Liver (tissue), 3 donors: ENCODE results near the gene ERC2.

Source experiments
- FOXA1 ChIP-seq: IDR thresholded peaks from 2 replicates; pipeline ENCODE4 v1.6.1; 2016; ENCODE audit warnings: antibody characterized with exemption
- SP1 ChIP-seq: IDR thresholded peaks from 2 replicates; pipeline ENCODE4 v1.6.1; 2018; ENCODE audit warnings: antibody characterized with exemption, mild to moderate bottlenecking
- YY1 ChIP-seq: IDR thresholded peaks from 2 replicates; pipeline ENCODE4 v1.6.1; 2016; ENCODE audit warnings: antibody characterized with exemption, mild to moderate bottlenecking
- TF ChIP-seq, protein P1 (sequence below): fragments of 150-350 bp; IDR thresholded peaks from 2 replicates; pipeline ENCODE4 v1.5.1; 2017; ENCODE audit warnings: improper control_type of control experiment, low read depth, low read length; ENCODE audit not compliant: missing input control
- donor health status: healthy.
- donor health status: healthy.

DNA sequence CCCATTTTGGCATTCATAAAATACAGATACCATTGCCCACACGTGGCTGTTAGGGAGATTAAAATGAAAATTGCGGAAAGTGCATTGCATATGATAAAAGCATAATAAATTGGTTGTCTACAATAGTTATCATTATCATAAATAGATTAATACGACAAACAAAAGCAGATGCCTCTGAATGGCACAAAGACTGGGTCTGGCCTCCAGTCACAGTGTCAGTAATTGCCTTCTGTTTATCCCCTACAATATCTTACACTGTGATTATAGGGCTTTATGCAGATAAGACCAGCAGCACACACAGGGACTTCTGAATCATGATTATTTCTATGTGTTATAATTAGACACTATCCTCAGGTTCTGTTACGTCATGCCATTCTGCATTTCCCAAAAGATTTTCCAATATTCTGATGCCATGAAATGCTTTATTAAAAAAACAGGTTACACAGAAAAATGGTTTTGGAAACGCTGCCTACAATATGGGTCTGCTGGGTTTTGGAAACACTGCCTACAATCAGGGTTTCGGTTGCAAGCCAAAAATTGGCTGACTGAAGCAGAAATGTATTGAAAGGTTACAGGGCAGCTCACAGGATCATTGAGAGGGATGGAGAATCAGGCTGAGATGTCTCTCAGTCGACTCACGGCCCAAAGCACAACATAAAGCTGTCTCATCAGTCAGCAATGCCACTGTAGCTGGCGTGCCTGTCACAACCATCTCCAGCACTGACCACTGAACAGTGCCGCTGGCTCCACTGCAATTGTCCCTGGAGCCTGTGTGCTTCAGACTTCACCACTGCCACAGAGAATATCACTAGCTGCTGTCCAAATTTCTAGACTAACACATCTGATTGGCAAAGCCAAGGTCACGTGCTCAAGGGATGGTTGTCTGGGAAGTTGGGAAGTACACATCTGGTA lies 248.1 kb downstream of the ERC2 start:
- TF ChIP-seq YY1: no peak
- TF ChIP-seq, protein P1, sequence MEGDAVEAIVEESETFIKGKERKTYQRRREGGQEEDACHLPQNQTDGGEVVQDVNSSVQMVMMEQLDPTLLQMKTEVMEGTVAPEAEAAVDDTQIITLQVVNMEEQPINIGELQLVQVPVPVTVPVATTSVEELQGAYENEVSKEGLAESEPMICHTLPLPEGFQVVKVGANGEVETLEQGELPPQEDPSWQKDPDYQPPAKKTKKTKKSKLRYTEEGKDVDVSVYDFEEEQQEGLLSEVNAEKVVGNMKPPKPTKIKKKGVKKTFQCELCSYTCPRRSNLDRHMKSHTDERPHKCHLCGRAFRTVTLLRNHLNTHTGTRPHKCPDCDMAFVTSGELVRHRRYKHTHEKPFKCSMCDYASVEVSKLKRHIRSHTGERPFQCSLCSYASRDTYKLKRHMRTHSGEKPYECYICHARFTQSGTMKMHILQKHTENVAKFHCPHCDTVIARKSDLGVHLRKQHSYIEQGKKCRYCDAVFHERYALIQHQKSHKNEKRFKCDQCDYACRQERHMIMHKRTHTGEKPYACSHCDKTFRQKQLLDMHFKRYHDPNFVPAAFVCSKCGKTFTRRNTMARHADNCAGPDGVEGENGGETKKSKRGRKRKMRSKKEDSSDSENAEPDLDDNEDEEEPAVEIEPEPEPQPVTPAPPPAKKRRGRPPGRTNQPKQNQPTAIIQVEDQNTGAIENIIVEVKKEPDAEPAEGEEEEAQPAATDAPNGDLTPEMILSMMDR: no peak
- TF ChIP-seq FOXA1: no peak
- no peak for TF ChIP-seq SP1
